K562 (cell line): ENCODE measurements around the gene PATE4. TPM values are rescaled to one million over a fixed set of nuclear protein-coding genes. Genes with fewer than 3 reads are reported as not detected.

Experiments
- ATAC-seq: fragments of 200-7000 bp; cut with Tn5 transposase; 3 replicates; pipeline ENCODE4 v1.9.1; 2020; ENCODE audit warnings: moderate library complexity
- Bru-seq: library from RNA; stranded (reverse); fragments of 400-500 nt; gene quantifications from one replicate; lab custom pipeline; 2021; lab: Mats Ljungman, UMichigan
- BruChase-seq, 2 experiments: library from RNA; stranded (reverse); fragments of 400-500 nt; gene quantifications; one replicate each; lab custom pipeline; 2021; lab: Mats Ljungman, UMichigan
- BruUV-seq: library from RNA; stranded (reverse); fragments of 400-500 nt; replicated peaks from 2 replicates; lab custom pipeline; 2021; lab: Mats Ljungman, UMichigan
- CTCF ChIA-PET: fragments of 300-600 bp; formaldehyde crosslinking; extraction: SDS; loops from one replicate; lab custom pipeline; 2021; ENCODE audit warnings: low intra/inter-chr PET ratio; lab: Yijun Ruan, JAX
- POLR2A ChIA-PET: fragments of 300-600, 350-650 bp; sonication (Branson Sonifier 250); formaldehyde crosslinking; extraction: SDS; loops from one replicate; lab custom pipeline; 2021; ENCODE audit warnings: antibody characterized with exemption, inconsistent platforms; lab: Yijun Ruan, JAX
- DNase-seq, 4 experiments: peaks; one replicate each; pipeline versions ENCODE4 v3.0.0 to v3.0.0-alpha.2; 2011 to 2018; ENCODE audit warnings: low spot score in 3 of 4, mixed read lengths in 3 of 4; ENCODE audit errors: extremely low read depth in 1 of 4
- FAIRE-seq: peaks from 2 replicates; lab custom pipeline; 2011; peaks lifted over from hg19 to GRCh38; lab: Jason Lieb, UNC
- H2AFZ ChIP-seq: 2 replicates; pipeline ENCODE4 v1.6.0; 2011; ENCODE audit warnings: low read depth, low read length, control low read depth, inconsistent platforms
- H3K27ac ChIP-seq: fragments of 200-600 bp; 3 replicates; pipeline ENCODE4 v1.8.0; 2011; ENCODE audit warnings: low read depth, mild to moderate bottlenecking, control low read depth, inconsistent platforms, low read length, moderate library complexity, mixed read lengths; ENCODE audit errors: extremely low read depth
- H3K27me3 ChIP-seq, 2 experiments: fragments of 300-600 bp in 1 of 2; 2 replicates in 1 of 2; 3 replicates in 1 of 2; pipeline versions ENCODE4 v1.6.0 to v1.8.0; 2011; ENCODE audit warnings: inconsistent platforms in 2 of 2, low read length in 2 of 2, mild to moderate bottlenecking in 1 of 2, mixed read lengths in 1 of 2, moderate library complexity in 1 of 2; ENCODE audit not compliant: control insufficient read depth in 2 of 2, insufficient read depth in 2 of 2
- H3K36me3 ChIP-seq: fragments of 300-600 bp; 3 replicates; pipeline ENCODE4 v1.8.0; 2011; ENCODE audit warnings: mild to moderate bottlenecking, low read length, inconsistent platforms; ENCODE audit not compliant: control insufficient read depth, insufficient read depth
- H3K4me1 ChIP-seq, 2 experiments: fragments of 200-600 bp in 1 of 2; replicated peaks in 1 of 2; 2 replicates in 1 of 2; 3 replicates in 1 of 2; pipeline versions ENCODE4 v1.5.1 to v1.8.0; 2011; ENCODE audit warnings: inconsistent platforms in 2 of 2, low read length in 2 of 2, mild to moderate bottlenecking in 1 of 2, mixed read lengths in 1 of 2, moderate library complexity in 1 of 2; ENCODE audit not compliant: control insufficient read depth in 2 of 2, insufficient read depth in 2 of 2
- H3K4me2 ChIP-seq: 2 replicates; pipeline ENCODE4 v1.6.1; 2011; ENCODE audit warnings: low read length, control low read depth, inconsistent platforms, mixed read lengths; ENCODE audit not compliant: insufficient read depth
- H3K4me3 ChIP-seq: fragments of 200-600 bp; sonication (generic), shearing (Covaris generic); 2 replicates; pipeline ENCODE4 v1.5.1; 2016; ENCODE audit warnings: control low read depth, inconsistent platforms
- H3K79me2 ChIP-seq: fragments of 200-600 bp; 3 replicates; pipeline ENCODE4 v1.8.0; 2011; ENCODE audit warnings: low read length, inconsistent platforms; ENCODE audit not compliant: control insufficient read depth, insufficient read depth
- H3K9ac ChIP-seq, 2 experiments: 2 replicates each; pipeline versions ENCODE4 v1.6.0 to v1.6.1; 2011; ENCODE audit warnings: low read depth in 2 of 2, low read length in 2 of 2, control low read depth in 1 of 2, inconsistent platforms in 1 of 2, mild to moderate bottlenecking in 1 of 2, mixed read lengths in 1 of 2; ENCODE audit not compliant: insufficient read depth in 1 of 2
- H3K9me1 ChIP-seq: one replicate; pipeline ENCODE4 v1.6.0; 2011; ENCODE audit warnings: inconsistent platforms, mild to moderate bottlenecking, low read length, moderate library complexity; ENCODE audit not compliant: control insufficient read depth, insufficient read depth
- H3K9me3 ChIP-seq: replicated peaks from 2 replicates; pipeline ENCODE4 v1.5.1; 2011; ENCODE audit warnings: low read depth, low read length, inconsistent platforms; ENCODE audit not compliant: control insufficient read depth, insufficient read depth
- H4K20me1 ChIP-seq: replicated peaks from 2 replicates; pipeline ENCODE4 v1.6.1; 2011; ENCODE audit warnings: low read length, inconsistent platforms, mixed read lengths; ENCODE audit not compliant: control insufficient read depth, insufficient read depth
- ELF4 ChIP-seq: fragments of 450-650 bp; formaldehyde crosslinking; IDR thresholded peaks from 2 replicates; pipeline ENCODE4 v1.4.0; 2022; ENCODE audit warnings: missing genetic modification characterization
- HNRNPUL1 ChIP-seq: fragments of 200-400 bp; formaldehyde crosslinking; IDR thresholded peaks from 2 replicates; pipeline ENCODE4 v1.6.1; 2017; ENCODE audit warnings: low read length
- KLF16 ChIP-seq: IDR thresholded peaks from 2 replicates; pipeline ENCODE4 v1.6.1; 2016; ENCODE audit warnings: antibody characterized with exemption
- ZNF354B ChIP-seq: fragments of 250-450 bp; sonication (Bioruptor Pico); IDR thresholded peaks from 2 replicates; pipeline ENCODE4 v1.4.0; 2020
- WGBS: fragments of 100-300 bp; shearing (Covaris generic); methylation state at CpG from one replicate; pipeline ENCODE4 v1.1.6; 2016; ENCODE audit warnings: low coverage, mixed read lengths; ENCODE audit not compliant: insufficient coverage; ENCODE audit errors: missing lambda C conversion rate; 5-methylcytosine and 5-hydroxymethylcytosine counted together
- in situ Hi-C: fragments of 300-500 bp; cut with MboI; formaldehyde crosslinking; loops from 4 replicates; pipeline ENCODE4 v1.15.0; 2018; ENCODE audit warnings: inconsistent platforms, mixed read lengths
- intact Hi-C: fragments of 100-400 bp; cut with micrococcal nuclease; formaldehyde crosslinking; loops from 2 replicates; pipeline ENCODE4 v1.14.2; 2022
- long read RNA-seq, 3 experiments: library from polyadenylated mRNA in 2 of 3; library from RNA in 1 of 3; unstranded in 2 of 3; stranded (forward) in 1 of 3; transcript quantifications; one replicate each; pipeline ENCODE4 v2.0.0, GENCODE V29; 2019 to 2022
- polyA minus RNA-seq, 3 experiments: library from RNA; depleted of rRNA, polyadenylated mRNA; stranded (reverse); fragments of >200 nt; gene quantifications; 2 replicates each; pipeline ENCODE4 v1.2.3, GENCODE V29; 2011
- polyA plus RNA-seq, 8 experiments: library from polyadenylated mRNA; depleted of rRNA in 4 of 8; stranded (reverse) in 5 of 8; unstranded in 3 of 8; fragments of >200 nt; fragmentation: Nextera tagmentation in 2 of 8; fragmentation: Illumina TruSeq in 1 of 8; extraction: Ambion mirVana in 2 of 8; extraction: Trizol in 1 of 8; gene quantifications; 2 replicates each; pipeline versions ENCODE4 v1.2.1 to v1.2.3, GENCODE V29; 2011 to 2014; ENCODE audit warnings: inconsistent platforms in 1 of 8, missing spikeins in 1 of 8
- total RNA-seq, 7 experiments: library from RNA; depleted of rRNA in 6 of 7; stranded (reverse); fragments of >200 nt in 6 of 7; fragmentation: Illumina TruSeq in 2 of 7; extraction: Trizol in 2 of 7; gene quantifications; 2 replicates each; pipeline versions ENCODE4 v1.2.1 to v1.2.3, GENCODE V29; 2011 to 2021; ENCODE audit warnings: low replicate concordance in 1 of 7
- TF ChIP-seq, protein P1 (sequence below), 2 experiments: fragments of 450-650 bp in 1 of 2; sonication (generic) in 1 of 2; formaldehyde crosslinking in 1 of 2; IDR thresholded peaks; 2 replicates each; pipeline versions ENCODE4 v1.7.1 to v1.9.0; 2016 to 2022; ENCODE audit warnings: inconsistent platforms in 1 of 2, mild to moderate bottlenecking in 1 of 2, missing genetic modification reagents in 1 of 2
- TF ChIP-seq, protein P2 (sequence below), 2 experiments: fragments of 450-650 bp in 1 of 2; sonication (generic) in 1 of 2; formaldehyde crosslinking in 1 of 2; IDR thresholded peaks in 1 of 2; conservative IDR thresholded peaks in 1 of 2; 2 replicates each; pipeline versions ENCODE4 v1.6.1 to v1.8.1; 2016 to 2023; ENCODE audit warnings: mild to moderate bottlenecking in 2 of 2, moderate library complexity in 2 of 2, inconsistent platforms in 1 of 2, missing genetic modification reagents in 1 of 2

PATE4 gene, protein sequence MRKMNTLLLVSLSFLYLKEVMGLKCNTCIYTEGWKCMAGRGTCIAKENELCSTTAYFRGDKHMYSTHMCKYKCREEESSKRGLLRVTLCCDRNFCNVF
- not detected in 2 replicates for total RNA-seq (2011; cell fraction: chromatin; rRNA removed; ENCODE audit: low replicate concordance)
- not detected in 2 replicates for total RNA-seq (2011; cell fraction: nucleolus; rRNA removed)
- total RNA-seq (2011; cell fraction: nucleoplasm; rRNA removed): not detected in 2 replicates
- not detected in 2 replicates for total RNA-seq (2014; rRNA removed)
- total RNA-seq (2014; rRNA removed; fragmentation: Illumina TruSeq; extraction: Trizol): not detected in 2 replicates
- total RNA-seq (2015; rRNA removed; fragmentation: Illumina TruSeq; extraction: Trizol): not detected in 2 replicates
- total RNA-seq (2021): not detected in 2 replicates
- not detected in 2 replicates for polyA plus RNA-seq (2011; rRNA removed)
- not detected in 2 replicates for polyA plus RNA-seq (2011; cell fraction: cytosol; rRNA removed)
- not detected in 2 replicates for polyA plus RNA-seq (2011; cell fraction: nucleus; rRNA removed)
- not detected in 2 replicates for polyA plus RNA-seq (2012)
- polyA plus RNA-seq (2014; fragmentation: Illumina TruSeq; extraction: Trizol): not detected in 2 replicates
- polyA plus RNA-seq (2014; fragmentation: Nextera tagmentation; extraction: Ambion mirVana): not detected
- not detected in 2 replicates for polyA plus RNA-seq (2014; rRNA removed)
- polyA minus RNA-seq (2011; rRNA and poly(A)+ RNA removed): not detected in 2 replicates
- not detected in 2 replicates for polyA minus RNA-seq (2011; cell fraction: cytosol; rRNA and poly(A)+ RNA removed)
- not detected in 2 replicates for polyA minus RNA-seq (2011; cell fraction: nucleus; rRNA and poly(A)+ RNA removed)
- not detected for Bru-seq, nascent RNA
- not detected for BruChase-seq, experiment 1, labeled RNA remaining after a 2-hour chase
- BruChase-seq, experiment 2, labeled RNA remaining after a 6-hour chase: not detected
- long read RNA-seq, experiment 1: 0 reads
- long read RNA-seq, experiment 2: 0 reads
- long read RNA-seq, experiment 3: 0 reads

DNA sequence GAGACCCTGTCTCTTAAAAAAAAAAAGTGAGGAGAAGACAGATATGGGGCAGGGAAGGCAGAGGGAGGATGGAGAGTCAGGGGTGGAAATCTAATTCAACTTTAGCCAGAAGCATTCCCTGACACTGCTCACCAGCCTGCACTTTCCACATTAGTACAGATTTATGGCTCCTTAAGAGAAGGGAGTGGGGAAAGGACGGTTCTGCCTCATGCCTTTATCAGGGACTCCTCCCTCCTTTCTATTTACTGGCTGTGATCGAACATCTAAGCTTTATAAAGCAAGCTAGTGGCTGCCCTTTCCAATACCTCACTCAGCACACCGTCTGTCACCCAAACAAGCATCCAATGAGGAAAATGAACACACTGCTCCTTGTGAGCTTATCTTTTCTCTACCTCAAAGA lies at the start of gene PATE4:
PATE4 (plus strand) TSS at position 301 of the 400 bp plus-strand sequence; CDS start at position 345, 44 bp downstream.
- POLR2A ChIA-PET: no interaction called here
- 7% methylated on average over 3 of the region's 3 CpGs for WGBS
- intact Hi-C loops: no loop called here

More for the DNA sequence above, at the start of gene PATE4:
- Histone ChIP-seq H3K4me3 (no peak within 1 kb of the TSS), H3K4me2 (no peak within 1 kb of the TSS), H3K36me3 (no peaks in the 10 kb centered on the region), H3K4me1 (no peaks in the 10 kb centered on the region; a peak in 1 of 5 replicates)
- FAIRE-seq: no peak
- CTCF ChIA-PET: no interaction called here
- TF ChIP-seq ELF4 (no peak), KLF16 (no peak), ZNF354B (CRISPR knock-in tag) (no peak), HNRNPUL1 (no peak)
- TF ChIP-seq, protein P1, sequence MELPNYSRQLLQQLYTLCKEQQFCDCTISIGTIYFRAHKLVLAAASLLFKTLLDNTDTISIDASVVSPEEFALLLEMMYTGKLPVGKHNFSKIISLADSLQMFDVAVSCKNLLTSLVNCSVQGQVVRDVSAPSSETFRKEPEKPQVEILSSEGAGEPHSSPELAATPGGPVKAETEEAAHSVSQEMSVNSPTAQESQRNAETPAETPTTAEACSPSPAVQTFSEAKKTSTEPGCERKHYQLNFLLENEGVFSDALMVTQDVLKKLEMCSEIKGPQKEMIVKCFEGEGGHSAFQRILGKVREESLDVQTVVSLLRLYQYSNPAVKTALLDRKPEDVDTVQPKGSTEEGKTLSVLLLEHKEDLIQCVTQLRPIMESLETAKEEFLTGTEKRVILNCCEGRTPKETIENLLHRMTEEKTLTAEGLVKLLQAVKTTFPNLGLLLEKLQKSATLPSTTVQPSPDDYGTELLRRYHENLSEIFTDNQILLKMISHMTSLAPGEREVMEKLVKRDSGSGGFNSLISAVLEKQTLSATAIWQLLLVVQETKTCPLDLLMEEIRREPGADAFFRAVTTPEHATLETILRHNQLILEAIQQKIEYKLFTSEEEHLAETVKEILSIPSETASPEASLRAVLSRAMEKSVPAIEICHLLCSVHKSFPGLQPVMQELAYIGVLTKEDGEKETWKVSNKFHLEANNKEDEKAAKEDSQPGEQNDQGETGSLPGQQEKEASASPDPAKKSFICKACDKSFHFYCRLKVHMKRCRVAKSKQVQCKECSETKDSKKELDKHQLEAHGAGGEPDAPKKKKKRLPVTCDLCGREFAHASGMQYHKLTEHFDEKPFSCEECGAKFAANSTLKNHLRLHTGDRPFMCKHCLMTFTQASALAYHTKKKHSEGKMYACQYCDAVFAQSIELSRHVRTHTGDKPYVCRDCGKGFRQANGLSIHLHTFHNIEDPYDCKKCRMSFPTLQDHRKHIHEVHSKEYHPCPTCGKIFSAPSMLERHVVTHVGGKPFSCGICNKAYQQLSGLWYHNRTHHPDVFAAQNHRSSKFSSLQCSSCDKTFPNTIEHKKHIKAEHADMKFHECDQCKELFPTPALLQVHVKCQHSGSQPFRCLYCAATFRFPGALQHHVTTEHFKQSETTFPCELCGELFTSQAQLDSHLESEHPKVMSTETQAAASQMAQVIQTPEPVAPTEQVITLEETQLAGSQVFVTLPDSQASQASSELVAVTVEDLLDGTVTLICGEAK (IDR thresholded peaks at IDR 0.05): no peak
- TF ChIP-seq, protein P1 (CRISPR knock-in tag; IDR thresholded peaks at IDR 0.05): no peak
- TF ChIP-seq, protein P2, sequence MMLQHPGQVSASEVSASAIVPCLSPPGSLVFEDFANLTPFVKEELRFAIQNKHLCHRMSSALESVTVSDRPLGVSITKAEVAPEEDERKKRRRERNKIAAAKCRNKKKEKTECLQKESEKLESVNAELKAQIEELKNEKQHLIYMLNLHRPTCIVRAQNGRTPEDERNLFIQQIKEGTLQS (IDR thresholded peaks at IDR 0.05): no peak
- TF ChIP-seq, protein P2 (CRISPR knock-in tag; conservative IDR thresholded peaks at IDR 0.05): no peak
- TF ChIP-seq, all 486 proteins: peak for 0
- H3K9me1 ChIP-seq: no peaks in the 10 kb centered on the region
- in situ Hi-C loops: no loop called here
- H3K9ac ChIP-seq: no peak within 1 kb of the TSS
- H3K27ac ChIP-seq: no peak within 1 kb of the TSS
- H3K27me3 ChIP-seq: peaks cover 0 to 3% of the 10 kb centered on the region in 2 experiments; a peak in 1 of 5 replicates
- BruUV-seq: no TSS peak
- H3K79me2 ChIP-seq: no peaks in the 10 kb centered on the region
- no peaks in the 10 kb centered on the region for H3K9me3 ChIP-seq
- ATAC-seq (no peak), DNase-seq (no peak)
- no peaks in the 10 kb centered on the region for H4K20me1 ChIP-seq
- no peak within 1 kb of the TSS for H2AFZ ChIP-seq
